Measurements from ENCODE around the gene ZFP57.

ZFP57 gene

DNA sequence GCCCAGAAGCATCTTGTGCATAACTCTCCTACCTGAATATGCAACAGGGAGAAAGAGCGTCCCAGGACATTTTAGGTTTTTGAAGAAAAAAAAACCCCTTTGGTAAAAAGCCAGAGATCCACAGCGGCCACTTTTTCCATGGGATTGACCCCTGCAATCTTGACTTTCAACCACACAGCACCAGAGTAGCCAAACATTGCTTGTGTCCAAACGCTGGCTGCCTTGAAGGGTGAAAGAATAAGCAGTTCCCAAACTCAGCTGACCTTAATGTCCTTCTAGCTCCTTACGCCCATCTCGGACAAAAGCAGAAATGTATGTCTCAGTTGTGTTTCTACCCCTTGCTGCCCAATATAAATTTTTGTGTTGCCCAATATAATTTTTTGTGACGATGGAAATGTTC is 25.3 kb downstream of the ZFP57 start:
- DNase-seq (ENCODE audit: low spot score): no peak

DNA sequence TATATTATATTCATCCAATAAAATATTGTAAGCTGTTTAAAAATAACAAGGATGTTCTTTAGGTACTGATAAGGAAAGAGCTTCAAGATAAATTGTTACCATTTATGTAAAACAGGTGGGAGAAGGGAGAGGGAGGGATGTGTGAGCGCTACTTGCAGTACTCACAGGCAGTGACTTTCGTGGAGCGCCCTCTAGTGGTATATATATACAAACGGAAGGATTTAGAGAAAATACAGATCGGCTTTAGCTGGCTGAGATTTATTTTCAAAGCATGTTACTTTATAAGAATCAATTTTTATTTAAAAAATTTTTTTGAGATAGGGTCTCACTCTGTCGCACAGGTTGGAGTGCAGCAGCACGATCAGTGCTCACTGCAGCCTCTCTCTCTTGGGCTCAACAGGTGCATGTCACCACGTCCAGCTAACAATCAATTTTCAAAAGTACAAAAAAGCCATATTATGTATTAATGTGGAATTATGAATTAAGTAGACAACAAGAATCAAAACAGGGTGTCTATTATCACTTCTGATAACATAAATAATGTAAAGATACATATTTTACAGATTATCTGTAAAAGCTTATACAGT is 27.4 kb downstream of the ZFP57 start:
- DNase-seq (ENCODE audit: low spot score): peak; percentile 94

DNA sequence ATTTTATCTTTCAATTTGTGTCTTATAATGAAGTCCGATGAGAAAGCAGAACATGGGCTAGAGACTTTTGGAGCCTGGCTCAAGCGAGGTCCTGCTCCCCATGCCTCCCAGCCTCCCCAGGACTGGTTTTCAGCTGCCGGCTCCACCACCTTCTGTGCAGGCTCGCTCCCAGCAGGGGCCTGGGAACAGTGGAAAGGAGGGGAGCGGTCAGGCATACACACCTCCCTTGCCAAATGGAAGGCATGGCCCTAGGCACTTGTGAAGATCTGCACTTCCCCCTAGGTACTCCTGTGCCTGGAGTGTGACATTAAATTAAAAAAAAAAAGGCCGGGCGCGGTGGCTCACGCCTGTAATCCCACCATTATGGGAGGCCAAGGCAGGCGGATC is 28.8 kb downstream of the ZFP57 start:
- DNase-seq (ENCODE audit: low spot score): no peak

DNA sequence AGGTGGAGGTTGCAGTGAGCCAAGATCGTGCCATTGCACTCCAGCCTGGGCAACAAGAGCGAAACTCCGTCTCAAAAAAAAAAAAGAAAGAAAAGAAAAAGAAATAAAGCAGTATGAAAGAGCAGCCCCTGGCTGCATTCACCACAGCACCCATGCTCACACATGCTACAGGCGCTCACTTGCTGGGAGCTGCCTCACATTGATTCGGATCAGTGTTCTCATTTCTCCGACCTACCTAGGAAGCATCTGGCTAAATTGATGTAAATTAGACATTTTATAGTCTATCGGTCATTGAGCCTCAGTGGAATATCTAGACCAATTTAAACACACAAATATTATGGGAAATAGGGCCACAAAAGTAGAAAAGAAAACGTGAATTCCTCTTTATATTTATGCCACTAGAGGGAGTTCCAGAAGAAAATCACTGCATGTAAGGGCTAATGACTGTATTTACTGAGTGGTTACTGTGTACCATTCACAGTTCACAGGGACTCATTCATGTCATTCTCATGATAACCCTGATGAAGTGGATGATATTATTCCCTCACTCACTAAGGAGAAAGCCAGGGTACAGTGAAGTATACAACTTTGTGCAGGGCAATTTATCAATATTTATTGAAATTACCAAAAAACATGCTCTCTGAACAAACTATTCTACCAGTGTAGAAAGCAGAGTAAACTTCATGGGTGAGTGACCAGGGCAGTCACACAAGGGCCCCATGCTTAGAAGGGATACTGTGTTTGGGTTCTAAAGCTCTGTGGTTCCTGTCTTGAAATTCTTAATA is 29.3 kb downstream of the ZFP57 start:
- no peak for DNase-seq (ENCODE audit: low spot score)

DNA sequence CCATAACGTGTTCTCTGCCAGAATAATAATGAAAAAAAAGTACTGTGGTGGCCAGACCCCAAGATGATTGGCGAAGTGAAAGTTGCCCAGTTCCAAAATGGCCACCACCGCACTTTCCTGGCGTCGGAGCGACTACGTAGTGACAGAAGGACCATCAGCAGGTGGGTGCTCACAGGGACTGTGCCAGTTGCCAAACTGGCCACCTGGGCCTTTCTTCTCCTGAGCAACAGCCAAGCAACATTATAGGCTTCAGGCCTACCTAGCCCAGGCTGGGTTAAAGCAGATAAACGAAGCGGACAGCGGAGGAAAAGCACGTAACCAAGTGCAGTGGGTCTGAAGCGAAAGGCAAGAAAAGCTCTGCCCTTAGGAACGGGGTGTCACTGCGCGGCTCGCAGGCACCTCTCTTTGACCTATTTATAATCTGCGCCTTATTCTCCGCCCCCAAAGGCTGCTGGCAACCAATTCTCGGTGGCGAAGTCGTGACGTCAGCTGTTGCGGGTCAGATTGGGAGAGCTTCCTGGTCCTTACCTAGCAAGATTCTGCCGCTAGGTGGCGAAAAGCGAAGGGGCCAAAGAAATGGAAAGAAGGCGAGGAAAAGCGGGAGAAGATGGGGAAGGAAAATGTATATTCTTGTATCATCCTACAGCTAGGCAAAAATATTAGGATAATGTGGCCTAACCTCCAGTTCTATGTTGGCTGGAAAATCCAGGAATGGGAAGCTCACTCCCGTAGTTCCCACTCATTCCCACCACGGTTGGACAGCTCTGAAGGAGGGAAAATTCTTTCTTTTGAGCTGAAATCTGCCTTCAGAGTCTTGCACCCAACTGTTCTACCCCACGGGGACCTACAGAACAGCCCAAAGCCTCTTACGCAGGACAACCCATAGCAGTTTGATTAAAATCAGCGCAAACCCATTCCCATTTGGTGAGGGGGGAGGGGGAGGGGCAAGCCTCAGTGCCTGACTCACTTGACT is 31.0 kb downstream of the ZFP57 start:
- DNase-seq (ENCODE audit: low spot score): peak; percentile 100

DNA sequence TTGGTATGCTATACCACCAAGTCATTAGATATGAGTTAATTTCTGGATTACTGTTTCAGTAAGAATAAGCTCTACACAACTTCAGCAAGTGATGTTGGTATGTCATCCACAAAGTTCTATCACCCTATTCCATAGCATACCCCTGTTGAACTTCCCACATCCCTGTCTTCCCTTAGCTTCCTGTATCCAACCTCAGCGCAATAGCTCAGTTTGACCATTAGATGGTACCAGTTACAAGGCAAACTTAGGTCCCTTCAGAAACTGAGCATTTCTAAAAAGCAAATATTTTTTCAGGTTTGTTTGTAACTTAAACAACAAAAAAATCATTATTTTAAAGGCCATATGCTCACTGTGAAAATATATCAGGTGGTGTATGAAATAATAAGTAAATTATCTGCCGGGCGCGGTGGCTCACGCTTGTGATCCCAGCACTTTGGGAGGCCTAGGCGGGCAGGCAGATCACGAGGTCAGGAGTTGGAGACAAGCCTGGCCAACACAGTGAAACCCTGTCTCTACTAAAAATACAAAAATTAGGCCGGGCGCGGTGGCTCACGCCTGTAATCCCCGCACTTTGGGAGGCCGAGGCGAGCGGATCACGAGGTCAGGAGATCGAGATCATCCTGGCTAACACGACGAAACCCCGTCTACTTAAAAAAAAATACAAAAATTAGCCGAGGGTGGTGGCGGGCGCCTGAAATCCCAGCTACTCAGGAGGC is 32.9 kb downstream of the ZFP57 start:
- no peak for DNase-seq (ENCODE audit: low spot score)

DNA sequence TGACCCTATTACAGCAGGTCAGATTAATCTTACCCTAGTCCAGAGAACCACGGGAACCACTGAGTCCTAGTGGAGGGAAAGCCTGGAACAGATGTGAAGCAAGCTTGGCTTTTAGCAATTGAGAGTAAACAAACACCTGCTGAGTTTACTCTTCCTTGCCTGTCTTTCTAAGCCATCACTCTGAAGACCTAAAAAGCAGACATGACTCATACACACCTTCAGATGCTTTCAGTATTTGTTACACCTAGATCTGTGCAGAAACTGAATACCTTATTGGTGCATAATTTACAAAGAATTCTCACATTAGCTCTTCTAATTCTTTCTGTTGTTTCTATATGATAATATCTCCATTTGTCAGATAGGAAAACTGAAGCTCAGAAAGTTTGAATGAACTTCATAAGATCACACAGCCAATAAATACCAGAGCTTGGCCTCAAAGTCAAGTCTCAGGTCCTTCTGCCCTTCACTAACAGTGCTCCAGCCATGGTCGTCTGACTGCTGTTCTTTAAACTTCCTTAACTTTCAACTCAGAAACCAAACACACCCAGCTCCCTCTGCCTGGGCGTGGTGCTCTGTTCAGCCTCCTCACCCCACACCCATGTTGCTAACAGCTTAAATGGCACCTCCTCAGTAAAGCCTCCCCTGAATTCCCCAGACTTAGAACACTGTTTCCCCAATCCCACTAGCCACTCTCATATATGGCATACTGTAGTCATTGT is 39.4 kb downstream of the ZFP57 start:
- no peak for DNase-seq (ENCODE audit: low spot score)

DNA sequence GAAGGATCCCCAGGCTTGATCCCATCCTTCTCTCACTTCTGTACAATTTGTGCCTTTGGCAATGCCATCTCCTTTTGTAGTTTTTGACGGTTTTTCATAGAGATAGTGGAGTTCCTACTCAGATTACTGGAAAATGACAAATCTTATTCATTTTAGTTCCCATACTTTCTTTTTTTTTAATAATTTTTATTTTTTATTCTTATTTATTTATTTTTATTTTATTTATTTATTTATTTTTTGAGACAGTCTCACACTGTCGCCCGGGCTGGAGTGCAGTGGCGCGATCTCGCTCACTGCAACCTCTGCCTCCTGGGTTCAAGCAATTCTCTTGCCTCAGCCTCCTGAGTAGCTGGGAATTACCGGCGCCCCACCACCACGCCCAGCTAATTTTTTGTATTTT is 43.7 kb downstream of the ZFP57 start:
- no peak for DNase-seq (ENCODE audit: low spot score)

DNA sequence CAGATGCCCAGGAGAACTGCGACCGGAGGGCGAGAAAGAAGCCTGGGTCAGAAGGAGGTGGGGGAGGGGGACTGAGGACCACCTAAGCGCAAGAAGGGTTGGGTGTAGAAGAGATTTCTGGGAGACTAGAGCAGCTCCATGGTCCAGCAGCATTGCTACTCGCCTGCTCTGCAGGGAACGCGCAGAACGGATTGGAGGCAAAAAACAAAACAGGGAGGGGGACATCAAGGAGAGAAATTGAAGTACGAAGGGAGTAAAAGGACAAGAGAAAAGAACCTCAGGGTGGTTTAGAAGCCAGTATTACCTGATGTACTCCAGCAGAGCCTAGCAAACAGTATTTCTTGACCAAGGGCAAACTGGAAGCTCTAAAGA is 47.4 kb downstream of the ZFP57 start:
- no peak for DNase-seq (ENCODE audit: low spot score)

DNA sequence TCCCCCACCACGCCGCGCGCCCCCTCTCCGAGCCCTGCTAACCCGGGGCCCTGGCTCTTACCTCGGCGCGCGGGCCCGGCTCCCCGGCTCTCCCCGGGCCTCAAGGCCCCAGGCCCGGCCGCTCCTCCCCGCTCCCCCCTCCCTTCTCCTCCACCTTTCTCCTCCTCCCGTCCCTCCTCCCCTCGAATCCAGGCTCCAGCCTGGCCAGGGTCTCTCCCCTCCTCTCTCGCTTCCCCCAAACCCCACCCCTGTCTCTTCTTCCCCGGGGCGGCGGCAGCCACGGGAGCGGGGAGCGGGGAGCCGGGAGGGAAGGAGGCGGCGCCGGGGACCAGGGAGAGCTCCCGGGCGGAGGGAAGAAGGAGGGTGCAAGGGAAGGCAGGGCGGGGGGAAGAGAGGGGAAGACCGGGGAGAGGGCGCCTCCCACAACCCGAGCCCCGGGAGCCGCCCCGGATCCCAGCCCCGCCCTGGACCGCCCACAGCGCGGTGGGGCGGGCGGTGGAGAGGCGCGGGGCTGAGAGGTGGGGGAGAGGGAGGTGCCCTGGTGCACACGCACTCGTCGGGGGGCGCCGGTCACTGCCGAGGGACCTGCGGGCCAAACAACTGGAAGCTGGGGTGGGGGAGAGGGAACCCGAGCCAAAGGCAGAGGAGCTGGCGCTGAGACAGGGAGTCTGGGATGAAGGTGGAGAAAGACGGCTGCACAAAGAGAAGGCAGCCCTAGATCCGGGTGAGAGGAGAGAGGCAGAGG is 48.0 kb downstream of the ZFP57 start, which contains the start of gene GABBR1:
Gene GABBR1, minus strand, starts transcription at position 395 of the 745 bp plus-strand sequence. CDS start 798 bp downstream, outside the sequence.
- peak; percentile 65 for DNase-seq (ENCODE audit: low spot score)

DNA sequence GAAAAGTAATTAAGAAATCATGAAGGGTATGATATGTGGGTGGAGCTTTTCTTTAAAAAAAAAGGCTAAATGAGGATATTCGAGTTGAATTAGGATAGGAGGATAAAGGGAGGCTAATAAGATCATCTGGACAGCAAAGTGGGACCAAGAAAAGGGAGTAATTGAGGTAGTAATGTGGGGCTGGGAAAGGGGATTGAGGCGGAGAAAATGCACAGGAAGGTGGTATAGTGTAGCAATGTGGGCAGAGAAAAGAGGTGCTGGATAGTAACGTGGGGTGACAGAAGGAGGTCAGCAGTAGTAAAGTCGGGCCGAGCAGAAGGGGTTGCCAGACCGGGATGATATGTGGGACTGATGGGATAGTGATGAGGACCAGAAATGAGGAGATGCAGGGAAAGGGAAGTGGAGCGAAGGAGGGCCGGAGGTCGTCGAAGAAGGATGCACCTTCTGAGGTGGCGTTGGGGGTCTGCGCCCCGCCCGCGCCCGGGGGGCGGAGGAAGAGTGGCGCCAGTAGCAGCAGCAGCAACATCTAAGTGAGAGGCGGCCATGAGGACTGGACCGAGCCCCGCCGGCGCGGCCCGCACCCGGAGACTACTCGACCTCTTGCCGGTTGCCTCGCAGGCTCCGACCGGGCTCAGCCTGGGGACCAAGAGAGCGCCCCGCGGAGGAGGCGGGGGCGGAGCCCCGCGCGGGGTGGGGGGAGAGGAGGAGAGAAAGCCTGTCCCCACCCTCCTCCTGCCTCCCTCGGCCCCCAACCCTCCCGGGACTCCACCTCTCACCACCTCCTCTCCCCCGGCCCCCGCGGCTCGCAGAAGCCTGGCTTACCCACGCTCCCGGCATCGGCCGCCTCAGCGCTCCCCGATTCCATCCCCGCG is 48.9 kb downstream of the ZFP57 start:
- no peak for DNase-seq (ENCODE audit: low spot score)

DNA sequence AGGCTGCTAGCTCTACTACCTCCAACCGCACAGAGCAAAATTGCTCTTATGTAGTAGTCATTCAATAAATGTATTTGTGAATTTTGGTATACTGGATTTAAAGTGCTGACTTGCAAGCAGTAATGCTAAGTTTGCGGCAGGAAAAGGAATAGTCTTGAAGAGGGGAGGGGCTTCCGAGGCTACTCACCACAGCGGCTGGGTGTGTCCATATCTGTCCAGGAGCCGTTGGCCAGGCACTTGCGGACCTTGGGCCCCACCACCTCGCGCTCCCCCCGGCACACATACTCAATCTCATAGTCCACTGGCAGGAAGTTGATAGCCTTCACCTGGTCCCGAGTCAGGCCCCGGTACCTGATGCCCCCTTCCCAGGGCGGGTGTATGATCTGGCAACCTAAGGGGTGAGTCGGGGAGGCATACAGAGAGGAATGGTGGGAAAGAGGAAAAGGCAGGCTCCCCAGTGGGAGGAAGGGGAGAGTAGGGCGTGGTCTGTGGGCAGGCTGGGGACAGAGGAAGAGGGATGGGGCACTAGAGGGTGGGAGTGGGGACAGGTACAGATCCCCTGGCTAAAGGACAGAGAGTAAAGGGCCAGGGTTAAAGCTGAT is 49.6 kb downstream of the ZFP57 start:
- no peak for DNase-seq (ENCODE audit: low spot score)

DNA sequence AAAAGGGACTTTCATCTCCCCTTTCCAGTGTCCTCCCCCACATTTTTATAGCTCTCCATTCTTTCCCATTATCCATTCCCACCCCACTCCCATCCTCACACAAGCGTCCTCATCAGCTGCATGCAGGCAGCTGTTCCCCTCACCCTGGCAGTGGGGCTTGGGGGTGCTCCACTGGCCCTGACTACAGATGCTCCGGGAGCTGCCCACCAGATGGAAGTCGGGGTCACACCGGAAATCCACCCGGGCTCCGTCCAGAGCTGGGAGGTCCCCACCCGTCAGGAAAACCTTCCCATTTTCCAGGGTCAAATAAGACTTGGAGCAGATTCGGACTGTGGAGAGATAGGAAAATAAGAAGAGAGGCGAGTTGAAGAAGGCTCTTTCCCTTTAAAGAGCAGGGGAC is 50.6 kb downstream of the ZFP57 start:
- no peak for DNase-seq (ENCODE audit: low spot score)

DNA sequence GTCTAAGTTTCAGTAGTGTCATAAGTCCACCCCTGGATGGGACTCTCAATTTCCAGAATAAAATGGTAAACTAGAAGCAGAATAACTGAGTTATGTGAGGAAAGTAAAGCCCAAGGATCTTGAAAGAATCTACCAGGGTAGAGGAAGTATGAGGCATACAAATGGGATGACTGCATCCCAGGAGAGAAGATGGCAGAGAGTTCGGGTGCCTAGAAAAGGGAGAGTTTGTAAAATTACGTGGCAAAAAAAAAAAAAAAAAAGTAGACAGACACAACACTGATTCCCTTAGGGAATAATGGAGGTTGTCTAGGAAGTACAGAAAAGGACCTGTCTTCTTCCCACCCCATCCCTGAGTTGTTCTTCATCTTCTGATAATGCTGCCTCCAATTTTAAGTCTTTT is 51.4 kb downstream of the ZFP57 start:
- DNase-seq (ENCODE audit: low spot score): no peak

DNA sequence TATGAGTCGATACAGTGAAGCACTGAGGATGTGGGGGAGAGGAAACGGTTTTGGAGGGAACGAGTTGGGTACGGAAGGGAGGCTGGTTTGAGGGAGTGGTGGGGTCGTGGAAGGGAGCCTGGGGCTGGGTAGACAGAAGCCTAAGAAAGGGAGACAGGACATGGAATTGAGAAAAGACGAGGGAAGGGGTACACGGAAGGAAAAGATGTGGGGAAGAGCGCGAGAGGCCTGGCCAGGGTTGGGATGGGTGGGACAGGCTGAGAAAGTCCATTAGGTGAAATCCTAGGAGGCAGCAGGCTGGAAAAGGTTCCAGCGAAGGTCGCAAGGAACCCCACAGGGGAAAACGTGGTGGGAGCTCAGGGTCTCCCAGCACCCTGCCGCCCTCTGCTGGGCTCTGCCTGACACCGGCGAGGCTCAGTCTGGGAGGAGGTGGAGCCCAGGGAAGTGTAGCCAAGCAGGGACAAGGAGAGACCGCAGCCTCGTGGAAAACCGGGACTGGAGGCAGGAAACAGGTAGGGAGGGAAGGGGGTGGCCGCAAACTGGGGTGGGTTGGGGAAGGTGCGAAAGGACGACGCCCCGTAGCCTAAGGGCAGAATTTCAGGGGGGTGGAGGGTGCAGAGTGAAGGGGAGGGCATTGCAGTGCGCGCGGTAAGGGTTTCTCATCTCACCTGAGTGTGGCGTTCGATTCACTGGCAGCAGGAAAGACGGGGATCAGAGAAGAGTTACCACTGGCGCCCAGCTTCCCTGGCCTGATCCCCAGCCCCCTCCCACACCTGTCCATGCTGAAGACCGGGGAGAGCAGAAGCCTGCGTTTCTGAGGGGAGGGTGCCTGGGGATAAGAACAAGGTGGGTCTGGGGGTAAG is 52.3 kb downstream of the ZFP57 start:
- peak; percentile 53 for DNase-seq (ENCODE audit: low spot score)

DNA sequence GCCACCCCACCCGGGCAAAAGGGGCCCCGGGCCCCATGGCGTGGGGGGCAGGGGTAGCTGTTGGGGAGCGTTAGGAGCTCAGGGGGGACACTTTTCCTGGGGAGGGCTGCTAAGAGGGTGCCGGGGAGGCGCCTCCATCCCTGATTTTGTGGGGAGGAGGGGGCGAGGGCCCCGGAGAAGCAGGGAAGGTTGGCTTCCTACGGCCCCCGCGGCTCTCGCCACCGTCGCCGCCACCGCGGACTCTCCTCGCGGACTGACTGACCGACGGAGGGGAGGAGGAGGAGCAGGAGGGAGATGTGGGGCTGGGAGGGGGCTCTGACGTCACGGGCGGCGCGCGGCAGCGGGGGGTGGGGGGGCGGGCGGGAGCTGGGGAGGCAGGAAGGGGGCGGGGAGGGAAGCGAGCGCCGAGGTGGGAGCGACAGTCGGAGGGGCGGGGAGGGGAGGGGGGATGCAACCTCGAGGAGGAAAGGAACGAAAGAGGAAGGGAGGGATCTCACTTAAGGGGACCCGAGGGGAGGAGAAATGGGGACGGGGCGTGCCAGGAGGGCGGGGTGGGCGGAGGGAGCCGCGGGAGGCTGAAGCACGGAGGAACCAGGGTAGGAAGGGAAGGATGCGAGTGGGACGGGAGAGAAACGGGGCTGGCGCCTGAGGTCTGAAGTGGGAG is 53.1 kb downstream of the ZFP57 start:
- peak; percentile 34 for DNase-seq (ENCODE audit: low spot score)

DNA sequence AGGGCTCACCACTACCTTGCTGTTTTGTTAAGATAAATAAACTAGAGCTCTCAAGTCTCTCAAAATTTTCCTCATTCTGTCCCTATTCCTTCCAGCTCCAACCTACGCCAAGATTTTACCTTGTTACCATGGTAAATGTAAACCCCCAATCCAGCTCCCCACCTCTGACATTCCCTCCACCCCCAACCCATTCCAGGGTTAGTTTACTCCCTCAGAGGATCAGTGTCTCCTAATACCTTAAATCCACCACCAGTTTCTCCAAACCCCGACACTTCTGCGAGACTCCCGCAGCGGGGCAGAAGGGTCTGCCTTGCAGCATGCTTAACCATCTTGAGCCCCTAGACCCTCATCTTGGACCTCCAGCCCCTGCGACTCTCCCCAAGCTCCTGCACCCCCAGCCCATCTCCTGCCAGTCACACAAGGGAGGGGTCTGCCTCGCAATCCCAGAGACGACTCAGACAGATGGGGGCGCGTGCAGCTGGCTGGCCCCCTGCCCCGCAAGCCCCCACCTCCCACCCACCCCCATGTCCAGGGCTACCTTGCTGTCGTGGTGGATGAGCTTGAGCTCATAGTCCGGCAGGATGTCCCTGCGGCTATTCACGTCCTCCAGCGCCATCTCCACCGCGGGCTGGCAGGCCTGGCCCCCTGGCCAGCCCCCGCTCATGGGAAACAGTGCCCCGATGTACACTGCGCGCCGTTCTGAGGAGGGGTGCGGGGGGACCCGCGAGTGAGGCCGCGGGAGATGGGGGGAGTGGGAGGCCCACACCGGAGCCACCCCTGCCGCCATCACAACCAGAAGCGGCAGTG is 53.8 kb downstream of the ZFP57 start:
- no peak for DNase-seq (ENCODE audit: low spot score)

All from pons (tissue), 1 donor.